Ovary (tissue), 9 donors: Measurements from ENCODE around the gene RPL27A. TPM values are rescaled to one million over a fixed set of nuclear protein-coding genes. Genes with fewer than 3 reads are reported as not detected.

Experiments used
- DNase-seq, 5 donors: peaks; one replicate each; pipeline ENCODE4 v3.0.0-alpha.2; 2019 to 2020
- H3K27ac ChIP-seq, 2 donors: fragments of 200-600 bp; one replicate each; pipeline versions ENCODE4 v1.5.1 to v1.8.0; 2019 to 2022
- H3K27me3 ChIP-seq: fragments of 200-600 bp; one replicate; pipeline ENCODE4 v1.8.0; 2022
- H3K36me3 ChIP-seq: fragments of 200-600 bp; sonication (generic); one replicate; pipeline ENCODE4 v1.5.1; 2019
- H3K4me1 ChIP-seq: one replicate; pipeline ENCODE4 v1.8.1; 2013; ENCODE audit warnings: mild to moderate bottlenecking, moderate library complexity; ENCODE audit not compliant: insufficient read depth
- H3K4me3 ChIP-seq: fragments of 200-600 bp; sonication (generic); one replicate; pipeline ENCODE4 v1.5.1; 2017
- H3K9me3 ChIP-seq, 2 donors: fragments of 200-600 bp in 1 of 2; sonication (generic) in 1 of 2; one replicate each; pipeline versions ENCODE4 v1.5.1 to v1.8.1; 2013 to 2019; ENCODE audit warnings: mild to moderate bottlenecking in 1 of 2, moderate library complexity in 1 of 2
- EP300 ChIP-seq: sonication (generic); formaldehyde crosslinking; IDR thresholded peaks from one replicate; pipeline ENCODE4 v1.6.1; 2017; ENCODE audit warnings: antibody characterized with exemption
- POLR2A ChIP-seq: fragments of 450-650 bp; IDR thresholded peaks from one replicate; pipeline ENCODE4 v1.6.1; 2017; ENCODE audit warnings: antibody characterized with exemption, mild to moderate bottlenecking, moderate library complexity
- WGBS, 3 donors: extraction: QIAGEN DNeasy Blood & Tissue Kit in 1 of 3; methylation state at CpG; one replicate each; pipeline versions ENCODE4 v1.1.5 to v1.1.7; 2013 to 2017; 5-methylcytosine and 5-hydroxymethylcytosine counted together
- intact Hi-C, 4 donors: fragments of 100-400 bp; cut with DNase I; formaldehyde crosslinking; loops; one replicate each; pipeline versions ENCODE4 v1.11.0 to v1.15.1; 2022 to 2023
- polyA plus RNA-seq, 2 donors: library from polyadenylated mRNA; stranded (reverse); fragments of 200-250 nt in 1 of 2; fragments of 350-450 nt in 1 of 2; fragmentation: Illumina TruSeq in 1 of 2; extraction: RNeasy Lipid Tissue Mini Kit (QIAGEN cat#74804) in 1 of 2; gene quantifications; one replicate each; pipeline ENCODE4 v1.2.3, GENCODE V29; 2013 to 2014
- total RNA-seq, 7 donors: library from RNA; depleted of rRNA in 2 of 7; stranded (reverse); fragments of >200 nt in 2 of 7; fragmentation: NEBNext Ultra II Directional in 3 of 7; extraction: Animal tissue kit (Norgen Biotek cat#: 25700) in 3 of 7; gene quantifications; one replicate each; pipeline versions ENCODE4 v1.1.0 to v1.2.4, GENCODE V29; 2016 to 2023
- TF ChIP-seq, protein P1 (sequence below), 3 donors: fragments of 450-650 bp in 2 of 3; fragments of 200-600 bp in 1 of 3; IDR thresholded peaks; one replicate each; pipeline versions ENCODE4 v1.5.1 to v1.8.0; 2016 to 2022; ENCODE audit warnings: antibody characterized with exemption in 3 of 3, mild to moderate bottlenecking in 1 of 3
- donor health status: DM: no; HTN: no; CAD: no; lungs with moderate emphysema.
- donor health status: DM: no; HTN: no; CAD: no.
- donor health status: Bipolar disorder and iron deficiency.
- donor health status: DM: yes; HTN: yes; CAD: no.
- donor health status: DM: no; HTN: no; CAD: no.
- donor health status: DM: yes; HTN: yes; CAD: no.

Gene RPL27A
- total and polyA plus RNA-seq, 9 donors: 986 to 6,011 (median 2,159) TPM

DNA sequence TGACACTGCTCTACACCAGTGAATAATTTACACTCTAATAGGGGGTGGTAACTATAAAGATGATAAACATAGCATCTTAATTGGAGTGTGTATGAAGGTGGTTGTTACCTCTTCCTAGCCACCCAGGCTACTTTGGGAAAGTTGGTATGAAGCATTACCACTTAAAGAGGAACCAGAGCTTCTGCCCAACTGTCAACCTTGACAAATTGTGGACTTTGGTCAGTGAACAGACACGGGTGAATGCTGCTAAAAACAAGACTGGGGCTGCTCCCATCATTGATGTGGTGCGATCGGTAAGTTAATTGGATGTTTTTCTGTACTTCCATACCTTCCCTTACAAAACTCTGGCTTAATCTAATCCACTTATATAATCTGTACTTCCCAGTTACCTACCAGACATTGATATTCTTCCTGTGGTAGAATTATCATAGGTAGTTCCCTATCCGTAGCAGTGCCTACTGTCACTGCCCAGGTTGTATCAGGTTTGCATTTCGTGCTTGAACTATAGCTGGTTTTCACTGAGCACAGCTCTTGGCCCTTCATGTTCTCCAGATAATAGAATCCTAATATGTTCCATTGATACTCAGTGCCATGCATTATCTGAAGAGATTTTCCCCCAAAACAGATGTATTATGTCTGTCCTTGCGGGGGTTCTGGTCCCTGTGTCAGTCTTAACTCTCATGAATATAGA lies 2.2 kb downstream of the RPL27A start:
- Histone ChIP-seq H3K36me3 (no peaks in the 10 kb centered on the region), H3K27me3 (no peaks in the 10 kb centered on the region), H3K27ac (no peak overlapping the region), H3K4me1 (peaks cover 10% of the 10 kb centered on the region), H3K9me3 (no peaks in the 10 kb centered on the region), H3K4me3 (no peak overlapping the region)
- DNase-seq: no peak
- 77 to 83% (median 78%) methylated on average over 6 of the region's 6 CpGs for WGBS, 3 donors
- TF ChIP-seq, protein P1, sequence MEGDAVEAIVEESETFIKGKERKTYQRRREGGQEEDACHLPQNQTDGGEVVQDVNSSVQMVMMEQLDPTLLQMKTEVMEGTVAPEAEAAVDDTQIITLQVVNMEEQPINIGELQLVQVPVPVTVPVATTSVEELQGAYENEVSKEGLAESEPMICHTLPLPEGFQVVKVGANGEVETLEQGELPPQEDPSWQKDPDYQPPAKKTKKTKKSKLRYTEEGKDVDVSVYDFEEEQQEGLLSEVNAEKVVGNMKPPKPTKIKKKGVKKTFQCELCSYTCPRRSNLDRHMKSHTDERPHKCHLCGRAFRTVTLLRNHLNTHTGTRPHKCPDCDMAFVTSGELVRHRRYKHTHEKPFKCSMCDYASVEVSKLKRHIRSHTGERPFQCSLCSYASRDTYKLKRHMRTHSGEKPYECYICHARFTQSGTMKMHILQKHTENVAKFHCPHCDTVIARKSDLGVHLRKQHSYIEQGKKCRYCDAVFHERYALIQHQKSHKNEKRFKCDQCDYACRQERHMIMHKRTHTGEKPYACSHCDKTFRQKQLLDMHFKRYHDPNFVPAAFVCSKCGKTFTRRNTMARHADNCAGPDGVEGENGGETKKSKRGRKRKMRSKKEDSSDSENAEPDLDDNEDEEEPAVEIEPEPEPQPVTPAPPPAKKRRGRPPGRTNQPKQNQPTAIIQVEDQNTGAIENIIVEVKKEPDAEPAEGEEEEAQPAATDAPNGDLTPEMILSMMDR (IDR thresholded peaks at IDR 0.05): no peak
- TF ChIP-seq POLR2A: no peak
- no peak for TF ChIP-seq EP300
- intact Hi-C loops: loop anchor here in 2 of 4 donors (5.0 kb wide), 2 partner anchors 128 to 273 kb away; a partner anchor contains a TSS

DNA sequence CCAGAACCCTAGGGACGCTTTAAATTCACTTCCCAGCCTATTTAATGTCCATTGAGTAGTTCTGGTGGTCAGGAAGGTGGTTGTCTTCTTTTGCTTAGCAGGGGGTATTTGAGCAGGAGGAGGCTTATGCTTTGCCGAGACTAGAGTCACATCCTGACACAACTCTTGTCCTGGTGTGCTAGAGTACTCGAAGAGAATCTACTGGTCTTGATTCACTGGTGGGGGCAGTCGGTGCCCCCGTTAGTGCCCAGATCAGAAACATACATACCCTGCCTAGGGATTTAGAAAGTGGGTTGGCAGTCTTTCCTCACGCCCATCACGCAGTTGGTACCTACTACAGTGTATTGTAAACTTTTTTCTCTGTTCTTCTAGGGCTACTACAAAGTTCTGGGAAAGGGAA lies 2.7 kb downstream of the RPL27A start:
- Histone ChIP-seq H3K4me1 (peaks cover 10% of the 10 kb centered on the region), H3K27me3 (no peaks in the 10 kb centered on the region), H3K27ac (no peak overlapping the region), H3K4me3 (no peak overlapping the region), H3K36me3 (no peaks in the 10 kb centered on the region), H3K9me3 (no peaks in the 10 kb centered on the region)
- intact Hi-C loops: loop anchor here in 1 of 4 donors (5.0 kb wide), 2 partner anchors 127 to 272 kb away; a partner anchor contains a TSS
- DNase-seq: no peak
- WGBS, 3 donors: 68 to 78% (median 72%) methylated on average over 7 of the region's 7 CpGs
- TF ChIP-seq POLR2A (no peak), EP300 (no peak)
- TF ChIP-seq, protein P1 (IDR thresholded peaks at IDR 0.05): no peak

DNA sequence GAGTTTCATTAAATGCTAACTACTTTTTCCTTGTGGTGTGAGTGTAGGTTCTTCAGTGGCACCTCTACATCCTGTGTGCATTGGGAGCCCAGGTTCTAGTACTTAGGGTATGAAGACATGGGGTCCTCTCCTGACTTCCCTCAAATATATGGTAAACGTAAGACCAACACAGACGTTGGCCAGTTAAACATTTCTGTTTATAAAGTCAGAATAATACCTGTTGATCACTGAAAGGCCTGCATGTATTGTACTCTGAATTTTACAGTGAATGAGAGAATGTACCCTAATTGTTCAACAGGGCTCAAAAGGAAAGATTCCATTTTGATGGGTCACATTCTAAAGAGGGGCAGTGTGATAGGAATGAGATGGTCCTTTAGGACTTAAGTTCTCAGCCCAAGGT lies 3.2 kb downstream of the RPL27A start:
- peaks cover 10% of the 10 kb centered on the region for H3K4me1 ChIP-seq
- no peaks in the 10 kb centered on the region for H3K36me3 ChIP-seq
- whole genome bisulfite sequencing, 3 donors: 63 to 66% (median 65%) methylated on average over 2 of the region's 2 CpGs
- H3K4me3 ChIP-seq: no peak overlapping the region
- H3K27ac ChIP-seq: no peak overlapping the region
- H3K27me3 ChIP-seq: no peaks in the 10 kb centered on the region
- intact Hi-C loops: loop anchor here in 1 of 4 donors (5.0 kb wide), 2 partner anchors 126 to 271 kb away; a partner anchor contains a TSS
- H3K9me3 ChIP-seq: no peaks in the 10 kb centered on the region
- no peak for DNase-seq
- TF ChIP-seq, protein P1 (IDR thresholded peaks at IDR 0.05): no peak
- TF ChIP-seq POLR2A: no peak
- TF ChIP-seq EP300: no peak

DNA sequence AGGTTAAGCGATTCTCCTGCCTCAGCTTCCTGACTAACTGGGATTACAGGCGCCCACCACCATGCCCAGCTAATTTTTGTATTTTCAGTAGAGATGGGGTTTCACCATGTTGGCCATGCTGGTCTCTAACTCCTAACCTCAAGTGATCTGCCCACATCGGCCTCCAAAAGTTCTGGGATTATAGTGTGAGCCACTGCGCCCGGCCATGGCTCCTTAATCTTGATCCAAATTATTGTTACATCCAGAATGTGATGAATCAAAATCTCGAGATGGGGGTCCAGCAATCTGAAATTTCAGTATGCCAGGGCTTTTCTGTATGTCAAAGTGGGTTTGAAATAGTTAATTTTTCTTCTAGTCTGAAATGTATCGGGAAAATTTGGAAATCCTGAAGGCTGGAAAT lies 3.7 kb downstream of the RPL27A start:
- TF ChIP-seq POLR2A: no peak
- H3K27ac ChIP-seq: no peak overlapping the region
- H3K27me3 ChIP-seq: no peaks in the 10 kb centered on the region
- H3K9me3 ChIP-seq: no peaks in the 10 kb centered on the region
- no peak overlapping the region for H3K4me3 ChIP-seq
- 83 to 86% (median 86%) methylated on average over 7 of the region's 7 CpGs for WGBS, 3 donors
- peaks cover 10% of the 10 kb centered on the region for H3K4me1 ChIP-seq
- no peak for DNase-seq
- intact Hi-C loops: loop anchor here in 1 of 4 donors (5.0 kb wide), 2 partner anchors 126 to 271 kb away; a partner anchor contains a TSS
- H3K36me3 ChIP-seq: no peaks in the 10 kb centered on the region
